Esophagus muscularis mucosa (tissue), 3 donors: ENCODE measurements around the gene KAZN.

Experiments
- CTCF ChIP-seq, 3 experiments: fragments of 200-600 bp in 2 of 3; fragments of 450-650 bp in 1 of 3; sonication (generic) in 2 of 3; IDR thresholded peaks; one replicate each; pipeline ENCODE4 v1.5.1; 2017 to 2019; ENCODE audit warnings: antibody characterized with exemption in 3 of 3, mild to moderate bottlenecking in 2 of 3, moderate library complexity in 1 of 3
- POLR2AphosphoS5 ChIP-seq, 2 donors: sonication (generic); formaldehyde crosslinking; IDR thresholded peaks; one replicate each; pipeline ENCODE4 v1.6.1; 2017; ENCODE audit warnings: antibody characterized with exemption in 2 of 2

GRCh38 chr1:15104768-15105167 is 506.3 kb downstream of the KAZN start:
- no peak for TF ChIP-seq CTCF (IDR thresholded peaks at IDR 0.05)
- no peak for TF ChIP-seq POLR2AphosphoS5 (IDR thresholded peaks at IDR 0.05)
